Urothelium cell line (cell line): ENCODE results near the gene TMX1.
"Not testable (repeated sequence)": the region's sequence is repeated elsewhere in the genome, so short reads cannot be mapped to it uniquely, and the experiment has no call there.

Experiments
- DNase-seq: peaks from one replicate; pipeline ENCODE4 v3.0.0; 2011; ENCODE audit warnings: low spot score, mixed read lengths
- FAIRE-seq: peaks from 2 replicates; lab custom pipeline; 2011; peaks lifted over from hg19 to GRCh38; lab: Jason Lieb, UNC

Gene TMX1

DNA sequence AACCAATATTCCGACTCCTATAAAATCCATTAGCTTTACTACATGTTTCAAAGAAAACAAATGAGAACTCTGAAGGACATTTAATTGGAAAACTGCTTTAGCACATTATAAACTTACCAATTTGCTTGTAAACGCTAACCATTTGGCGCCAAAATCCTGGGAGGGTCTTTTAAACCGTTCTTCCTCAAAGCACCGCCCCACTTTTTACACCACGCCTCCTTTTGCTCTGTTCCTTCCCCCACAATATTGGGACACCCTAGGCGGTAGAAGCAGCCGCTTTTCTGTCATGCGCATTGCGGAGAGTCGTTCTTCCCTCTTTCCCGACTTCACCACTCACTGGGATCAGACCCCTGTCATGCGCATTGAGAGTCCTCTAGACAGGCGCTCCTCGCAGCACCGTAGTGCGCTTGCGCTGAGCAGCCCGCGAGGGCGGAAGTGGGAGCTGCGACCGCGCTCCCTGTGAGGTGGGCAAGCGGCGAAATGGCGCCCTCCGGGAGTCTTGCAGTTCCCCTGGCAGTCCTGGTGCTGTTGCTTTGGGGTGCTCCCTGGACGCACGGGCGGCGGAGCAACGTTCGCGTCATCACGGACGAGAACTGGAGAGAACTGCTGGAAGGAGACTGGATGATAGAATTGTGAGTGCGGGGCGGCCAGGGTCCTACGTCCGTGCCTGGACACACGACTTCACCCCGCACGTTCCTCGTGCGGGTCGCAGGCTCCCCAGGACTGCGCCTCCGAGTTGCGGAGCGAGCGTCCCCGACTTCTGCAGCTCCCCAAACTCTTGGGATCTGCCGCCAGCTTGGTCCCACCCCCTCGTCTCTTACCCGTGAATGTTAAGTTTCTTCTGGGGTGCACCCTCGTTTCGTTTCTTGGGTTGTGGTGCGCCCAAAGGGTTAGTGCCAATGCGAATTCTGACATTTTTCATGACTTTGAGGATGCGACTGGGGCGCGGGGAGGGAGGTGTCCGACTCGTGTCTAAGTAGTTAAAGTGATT is at the start of gene TMX1:
TMX1 (plus strand) TSS at position 435 of the 991 bp plus-strand sequence; CDS start at position 481, 46 bp downstream.
- FAIRE-seq, result peak; percentile 99
- peak; percentile 100 for DNase-seq

DNA sequence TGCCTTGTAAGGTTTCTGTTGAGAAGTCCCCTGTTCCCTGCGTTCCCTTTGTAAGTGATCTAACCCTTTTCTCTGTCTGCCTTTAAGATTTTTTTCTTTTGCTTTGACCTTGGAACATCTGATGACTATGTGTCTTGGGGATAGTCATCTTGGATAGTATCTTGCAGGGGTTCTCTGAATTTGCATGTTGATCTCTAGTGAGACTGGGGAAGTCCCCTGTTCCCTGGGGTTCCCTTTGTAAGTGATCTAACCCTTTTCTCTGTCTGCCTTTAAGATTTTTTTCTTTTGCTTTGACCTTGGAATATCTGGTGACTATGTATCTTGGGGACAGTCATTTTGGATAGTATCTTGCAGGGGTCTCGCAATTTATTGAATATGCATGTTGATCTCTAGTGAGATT is 38.2 kb upstream of the TMX1 start:
- FAIRE-seq (no peak), DNase-seq (no peak)

DNA sequence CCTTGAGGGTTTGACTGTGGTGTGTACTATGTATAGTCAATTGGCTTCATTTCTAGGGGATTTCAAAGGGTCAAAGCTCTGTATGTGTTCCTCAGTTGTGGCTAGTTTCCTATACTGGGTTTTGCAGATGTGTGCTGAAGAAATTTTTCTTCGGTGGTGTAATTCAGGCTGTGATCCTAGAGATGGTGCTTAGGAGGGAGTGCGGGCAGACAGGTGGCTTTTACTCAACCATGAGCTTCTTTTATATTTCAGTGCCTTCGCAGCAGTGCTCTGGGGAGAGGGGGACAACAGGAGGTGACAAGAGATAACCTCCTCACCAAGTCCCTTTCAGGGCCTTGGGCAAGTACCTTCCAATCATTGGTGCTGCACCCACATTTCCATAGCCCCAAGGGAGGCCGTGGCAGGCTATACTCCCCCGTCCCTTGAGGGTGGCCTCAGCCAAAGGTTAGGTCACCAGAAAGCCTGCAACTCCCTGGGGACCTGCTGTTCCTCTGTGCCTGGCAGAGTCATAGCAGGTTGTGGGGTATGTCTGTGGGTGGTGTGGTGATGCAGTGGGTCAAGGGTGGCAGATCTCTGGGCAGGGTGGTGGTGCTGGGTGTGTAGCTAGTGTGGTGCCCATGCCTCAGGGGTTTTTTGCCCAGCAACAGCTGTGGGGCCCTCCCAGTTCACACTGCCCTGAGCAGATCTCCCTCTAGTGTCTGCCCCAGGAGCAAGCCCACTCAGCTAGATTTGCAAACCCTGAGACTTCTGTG is 37.0 kb upstream of the TMX1 start:
- FAIRE-seq (peak; percentile 9), DNase-seq (no peak)

GRCh38 chr14:51203881-51204280 is 36.2 kb upstream of the TMX1 start:
- FAIRE-seq (peak; percentile 80), DNase-seq (no peak)

GRCh38 chr14:51205486-51205885 is 34.6 kb upstream of the TMX1 start:
- peak; percentile 74 for FAIRE-seq
- DNase-seq, result no peak

DNA sequence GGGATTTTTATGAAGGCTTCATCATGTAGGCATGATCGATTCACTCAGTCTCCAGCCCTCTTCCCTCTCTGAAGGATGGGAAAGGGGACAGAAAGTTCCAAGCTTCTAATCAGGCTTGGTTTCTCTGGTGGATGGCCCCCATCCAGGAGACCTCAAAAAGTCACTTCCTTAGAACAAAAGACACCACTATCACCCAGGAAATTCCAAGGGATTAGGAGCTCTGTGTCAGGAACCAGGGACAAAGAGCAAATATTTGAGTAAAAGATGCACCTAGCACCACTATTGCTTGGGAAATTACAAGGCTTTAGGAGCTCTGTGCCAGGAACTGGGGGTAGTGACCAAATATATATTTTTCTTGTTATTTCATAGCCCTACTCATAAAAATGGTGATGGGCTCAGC is 33.6 kb upstream of the TMX1 start:
- no peak for DNase-seq
- no peak for FAIRE-seq

DNA sequence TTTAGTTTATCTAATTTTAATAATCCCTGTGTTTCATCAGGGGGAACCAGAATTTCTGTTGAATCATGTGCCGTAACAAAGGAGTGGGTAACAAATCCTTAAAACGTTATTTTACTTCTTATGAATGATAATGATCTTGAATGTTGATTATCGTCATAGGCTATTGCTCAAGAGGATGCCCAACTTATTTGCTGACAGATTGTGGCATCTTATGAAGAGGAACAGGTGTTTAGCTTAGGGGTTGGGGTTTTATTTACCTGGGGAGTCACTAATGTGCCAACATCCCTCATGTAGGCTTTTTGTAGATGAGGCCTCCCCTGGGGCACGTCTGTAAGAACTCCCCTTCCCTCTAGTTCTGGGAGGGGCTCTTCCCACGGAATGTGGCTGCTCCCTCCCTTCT is 32.4 kb upstream of the TMX1 start:
- FAIRE-seq, result peak; percentile 35
- DNase-seq, result no peak

DNA sequence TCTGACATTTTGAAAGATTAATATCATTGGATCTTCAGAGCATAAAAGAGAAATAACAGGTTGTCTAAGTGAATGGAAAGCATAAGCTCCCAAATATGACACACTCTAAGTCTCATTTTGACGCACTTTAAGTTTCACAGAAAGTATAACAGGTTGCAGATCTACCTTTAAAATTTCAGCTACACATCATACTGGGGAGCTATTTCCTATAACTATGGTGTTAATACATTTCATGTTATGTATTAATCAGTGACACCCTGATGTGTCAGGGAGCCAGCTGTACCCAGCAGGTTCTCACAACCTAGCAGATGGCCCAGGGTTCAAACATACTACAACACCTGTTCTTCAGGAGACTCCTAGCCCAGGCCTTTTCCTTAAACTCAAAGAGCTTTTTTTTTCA is 31.1 kb upstream of the TMX1 start:
- FAIRE-seq (no peak), DNase-seq (no peak)

GRCh38 chr14:51209457-51209856 is 30.6 kb upstream of the TMX1 start:
- FAIRE-seq, result no peak
- no peak for DNase-seq

DNA sequence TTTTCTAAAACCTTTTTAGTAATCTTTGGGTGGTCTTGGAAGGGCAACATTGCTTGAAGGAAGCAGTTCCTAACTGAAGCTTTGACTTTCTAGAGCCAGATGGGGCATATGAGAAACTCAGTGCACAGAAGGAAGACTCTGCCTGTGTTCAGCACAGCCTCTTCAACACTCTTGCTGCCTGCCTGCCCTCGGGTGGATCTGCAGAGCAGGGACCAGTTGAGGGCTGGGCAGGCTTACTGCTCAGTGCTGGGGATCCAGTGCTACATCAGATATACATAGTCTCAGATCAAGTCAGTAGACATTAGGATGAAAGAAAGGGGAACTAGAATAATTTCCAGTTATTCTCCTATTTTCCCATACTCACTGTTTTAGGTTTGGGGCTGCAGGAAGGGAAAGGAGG is 29.5 kb upstream of the TMX1 start:
- DNase-seq (no peak), FAIRE-seq (no peak)

DNA sequence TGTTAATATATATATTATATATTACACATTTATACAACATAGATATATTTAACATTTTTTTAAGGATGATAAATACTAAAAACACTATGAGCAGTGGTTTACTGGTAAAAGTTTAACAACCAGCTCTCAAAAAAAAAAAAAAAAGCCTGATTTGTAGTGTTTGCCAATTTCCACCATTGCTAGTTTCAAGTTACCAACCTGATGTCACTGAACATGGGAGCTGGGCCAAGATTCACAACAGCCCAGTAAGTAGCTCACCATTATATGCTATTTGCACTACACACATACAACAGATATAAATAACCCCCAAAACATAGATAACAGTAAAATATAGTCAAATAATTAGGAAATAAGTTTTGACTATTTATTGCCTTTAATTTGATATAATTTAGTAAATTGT is 28.9 kb upstream of the TMX1 start:
- no peak for FAIRE-seq
- no peak for DNase-seq

- DNase-seq (no peak), FAIRE-seq (no peak)
Observed at GRCh38 chr14:51216602-51217001, 23.4 kb upstream of the TMX1 start.

- DNase-seq, result peak; percentile 42
Observed at GRCh38 chr14:51219473-51220448, 20.3 kb upstream of the TMX1 start.

GRCh38 chr14:51223463-51223862 is 16.6 kb upstream of the TMX1 start:
- not testable (repeated sequence) for DNase-seq, FAIRE-seq

More at GRCh38 chr14:51219473-51220448, 20.3 kb upstream of the TMX1 start:
- peak; percentile 87 for FAIRE-seq

GRCh38 chr14:51224551-51224950 is 15.5 kb upstream of the TMX1 start:
- peak; percentile 58 for FAIRE-seq
- DNase-seq, result no peak

DNA sequence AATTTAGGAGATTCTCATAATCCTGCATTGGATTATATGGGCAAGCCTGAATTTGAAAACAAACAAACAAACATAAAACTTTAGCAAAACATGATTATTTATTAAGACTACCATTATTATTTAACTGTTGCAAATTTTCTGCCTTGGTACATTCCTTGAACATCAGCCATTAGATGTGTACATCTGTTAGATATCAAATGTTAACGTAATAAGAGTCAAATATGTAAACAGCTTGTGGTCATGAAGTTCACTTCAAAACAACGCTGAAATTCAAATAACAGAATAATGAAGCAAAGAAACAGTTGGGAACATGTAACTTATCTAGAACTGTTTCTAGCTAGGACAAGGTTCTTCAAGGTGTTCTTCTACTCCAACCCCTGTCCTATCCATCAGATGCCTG is 14.3 kb upstream of the TMX1 start:
- no peak for DNase-seq
- peak; percentile 30 for FAIRE-seq

- DNase-seq, result no peak
- FAIRE-seq, result no peak
Observed at GRCh38 chr14:51228391-51228790, 11.7 kb upstream of the TMX1 start.

DNA sequence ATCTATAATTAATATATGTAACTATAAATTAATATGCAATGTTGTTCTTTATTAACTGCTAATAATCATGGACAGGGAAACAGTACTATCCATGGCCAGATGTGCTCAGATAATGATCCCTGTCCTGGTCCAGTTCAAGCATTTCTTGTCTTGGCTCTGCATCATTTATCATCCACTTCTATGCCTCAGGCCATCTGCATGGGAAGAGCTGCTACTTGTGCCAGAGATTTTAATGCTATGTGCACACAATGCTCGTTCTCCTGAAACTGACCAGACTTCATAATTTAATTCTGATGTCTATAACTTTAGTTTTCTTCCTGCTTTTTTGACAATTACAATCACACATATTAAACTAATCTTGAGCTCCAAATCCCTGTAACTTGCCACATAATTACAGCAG is 11.2 kb upstream of the TMX1 start:
- no peak for FAIRE-seq
- no peak for DNase-seq

GRCh38 chr14:51236314-51236713 is 3.7 kb upstream of the TMX1 start:
- no peak for FAIRE-seq
- no peak for DNase-seq

DNA sequence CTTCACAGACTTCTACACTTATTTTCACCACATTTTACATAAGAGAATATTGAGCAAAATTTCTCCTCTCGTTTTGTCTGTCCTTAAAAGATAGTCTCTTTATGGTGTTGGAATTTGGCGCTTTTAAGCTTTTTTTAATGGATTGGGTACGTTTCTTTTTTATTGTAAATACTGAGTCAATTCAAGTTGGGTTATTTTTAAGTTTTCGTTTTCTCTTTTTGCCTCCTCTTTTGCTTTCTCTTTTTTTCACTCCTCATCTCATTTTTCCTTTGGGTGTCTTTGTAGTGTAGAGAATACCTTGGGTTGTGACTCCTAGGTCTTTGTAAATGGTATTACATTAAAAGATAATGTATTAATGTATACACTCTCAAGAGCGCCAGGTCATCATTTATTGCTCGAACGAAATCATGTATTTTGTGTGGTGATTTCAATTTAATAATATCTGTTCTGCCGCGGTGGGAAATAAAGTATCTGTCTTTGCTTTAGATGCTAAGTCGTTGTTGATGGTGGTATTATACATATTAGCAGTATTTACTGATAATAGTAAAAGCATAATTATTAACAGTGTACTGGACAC is 845 bp downstream of the TMX1 start:
- no peak for FAIRE-seq
- no peak for DNase-seq
